ENCODE data around the gene KIF3B.

- TF ChIP-seq JUND (IDR thresholded peaks at IDR 0.05; ENCODE audit: low read depth, low read length) (no peak), CTCF (IDR thresholded peaks at IDR 0.05 in 2 of 3, conservative IDR thresholded peaks at IDR 0.05 in 1 of 3; ENCODE audit: control insufficient read depth in 2 of 3, extremely low read depth in 1 of 3, insufficient read depth in 1 of 3, low read depth in 3 of 3, low read length in 3 of 3) (no peak)
These were observed 42.9 kb downstream of the KIF3B start for GRCh38 chr20:32320305-32320704.
